GM23338 (cell line): ENCODE results near the gene PIK3R4.

ENCODE experiments used
- EZH2 ChIP-seq: fragments of 200-600 bp; sonication (generic); IDR thresholded peaks from one replicate; pipeline ENCODE4 v1.8.0; 2017; ENCODE audit warnings: antibody characterized with exemption, mild to moderate bottlenecking, low read depth; ENCODE audit not compliant: unreplicated experiment
- POLR2AphosphoS5 ChIP-seq: IDR thresholded peaks from 2 replicates; pipeline ENCODE4 v1.6.1; 2016; ENCODE audit warnings: antibody characterized with exemption, low read depth
- STAT1 ChIP-seq: IDR thresholded peaks from one replicate; pipeline ENCODE4 v1.6.1; 2016; ENCODE audit warnings: antibody characterized with exemption; ENCODE audit not compliant: unreplicated experiment
- TF ChIP-seq, protein P1 (sequence below), 2 experiments: fragments of 200-600 bp in 1 of 2; sonication (generic) in 1 of 2; conservative IDR thresholded peaks; 2 replicates each; pipeline versions ENCODE4 v1.5.1 to v1.6.1; 2016 to 2017; ENCODE audit warnings: antibody characterized with exemption in 2 of 2, low read depth in 2 of 2, mild to moderate bottlenecking in 2 of 2, moderate library complexity in 1 of 2
- TF ChIP-seq, protein P2 (sequence below): IDR thresholded peaks from one replicate; pipeline ENCODE4 v1.6.1; 2018; ENCODE audit warnings: antibody characterized with exemption; ENCODE audit not compliant: unreplicated experiment

DNA sequence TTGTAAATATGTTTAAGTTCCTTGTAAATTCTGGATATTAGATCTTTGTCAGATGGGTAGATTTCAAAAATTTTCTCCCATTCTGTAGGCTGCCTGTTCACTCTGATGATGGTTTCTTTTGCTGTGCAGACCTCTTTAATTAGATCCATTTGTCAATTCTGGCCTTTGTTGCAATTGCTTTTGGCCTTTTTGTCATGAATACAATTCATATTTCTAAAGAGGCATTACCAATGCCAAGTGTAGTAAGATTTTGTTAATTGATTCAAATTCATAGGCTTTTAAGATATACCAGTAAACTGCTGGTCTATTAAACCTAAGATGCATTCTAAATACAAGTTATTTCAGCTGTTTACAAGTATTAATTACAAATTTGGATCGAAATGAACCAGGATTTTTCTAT, 31.0 kb downstream of the PIK3R4 start:
- TF ChIP-seq, protein P1, sequence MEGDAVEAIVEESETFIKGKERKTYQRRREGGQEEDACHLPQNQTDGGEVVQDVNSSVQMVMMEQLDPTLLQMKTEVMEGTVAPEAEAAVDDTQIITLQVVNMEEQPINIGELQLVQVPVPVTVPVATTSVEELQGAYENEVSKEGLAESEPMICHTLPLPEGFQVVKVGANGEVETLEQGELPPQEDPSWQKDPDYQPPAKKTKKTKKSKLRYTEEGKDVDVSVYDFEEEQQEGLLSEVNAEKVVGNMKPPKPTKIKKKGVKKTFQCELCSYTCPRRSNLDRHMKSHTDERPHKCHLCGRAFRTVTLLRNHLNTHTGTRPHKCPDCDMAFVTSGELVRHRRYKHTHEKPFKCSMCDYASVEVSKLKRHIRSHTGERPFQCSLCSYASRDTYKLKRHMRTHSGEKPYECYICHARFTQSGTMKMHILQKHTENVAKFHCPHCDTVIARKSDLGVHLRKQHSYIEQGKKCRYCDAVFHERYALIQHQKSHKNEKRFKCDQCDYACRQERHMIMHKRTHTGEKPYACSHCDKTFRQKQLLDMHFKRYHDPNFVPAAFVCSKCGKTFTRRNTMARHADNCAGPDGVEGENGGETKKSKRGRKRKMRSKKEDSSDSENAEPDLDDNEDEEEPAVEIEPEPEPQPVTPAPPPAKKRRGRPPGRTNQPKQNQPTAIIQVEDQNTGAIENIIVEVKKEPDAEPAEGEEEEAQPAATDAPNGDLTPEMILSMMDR (conservative IDR thresholded peaks at IDR 0.05; ENCODE audit: low read depth in 2 of 2), result no peak
- TF ChIP-seq STAT1 (no peak), POLR2AphosphoS5 (no peak), EZH2 (no peak)
- TF ChIP-seq, protein P2, sequence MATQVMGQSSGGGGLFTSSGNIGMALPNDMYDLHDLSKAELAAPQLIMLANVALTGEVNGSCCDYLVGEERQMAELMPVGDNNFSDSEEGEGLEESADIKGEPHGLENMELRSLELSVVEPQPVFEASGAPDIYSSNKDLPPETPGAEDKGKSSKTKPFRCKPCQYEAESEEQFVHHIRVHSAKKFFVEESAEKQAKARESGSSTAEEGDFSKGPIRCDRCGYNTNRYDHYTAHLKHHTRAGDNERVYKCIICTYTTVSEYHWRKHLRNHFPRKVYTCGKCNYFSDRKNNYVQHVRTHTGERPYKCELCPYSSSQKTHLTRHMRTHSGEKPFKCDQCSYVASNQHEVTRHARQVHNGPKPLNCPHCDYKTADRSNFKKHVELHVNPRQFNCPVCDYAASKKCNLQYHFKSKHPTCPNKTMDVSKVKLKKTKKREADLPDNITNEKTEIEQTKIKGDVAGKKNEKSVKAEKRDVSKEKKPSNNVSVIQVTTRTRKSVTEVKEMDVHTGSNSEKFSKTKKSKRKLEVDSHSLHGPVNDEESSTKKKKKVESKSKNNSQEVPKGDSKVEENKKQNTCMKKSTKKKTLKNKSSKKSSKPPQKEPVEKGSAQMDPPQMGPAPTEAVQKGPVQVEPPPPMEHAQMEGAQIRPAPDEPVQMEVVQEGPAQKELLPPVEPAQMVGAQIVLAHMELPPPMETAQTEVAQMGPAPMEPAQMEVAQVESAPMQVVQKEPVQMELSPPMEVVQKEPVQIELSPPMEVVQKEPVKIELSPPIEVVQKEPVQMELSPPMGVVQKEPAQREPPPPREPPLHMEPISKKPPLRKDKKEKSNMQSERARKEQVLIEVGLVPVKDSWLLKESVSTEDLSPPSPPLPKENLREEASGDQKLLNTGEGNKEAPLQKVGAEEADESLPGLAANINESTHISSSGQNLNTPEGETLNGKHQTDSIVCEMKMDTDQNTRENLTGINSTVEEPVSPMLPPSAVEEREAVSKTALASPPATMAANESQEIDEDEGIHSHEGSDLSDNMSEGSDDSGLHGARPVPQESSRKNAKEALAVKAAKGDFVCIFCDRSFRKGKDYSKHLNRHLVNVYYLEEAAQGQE, result no peak
